ENCODE data around the gene CENPT. TPM values are rescaled to one million over a fixed set of nuclear protein-coding genes. Genes with fewer than 3 reads are reported as not detected.

The CENPT gene
- total and polyA plus RNA-seq, 2 of the 13 experiments (the other 11 are each of a cell fraction or from before 2014, with no cell fraction given), result 40.9 to 43.3 TPM

- TF ChIP-seq ARID5B (CRISPR knock-in tag; IDR thresholded peaks at IDR 0.05) (peak; percentile 71; the same call in 1 of the 2 replicates), ERF (CRISPR knock-in tag; IDR thresholded peaks at IDR 0.05) (0 out of 2 replicates have a peak, but pooled peaks have one; percentile 36), MXI1 (IDR thresholded peaks at IDR 0.05; ENCODE audit: borderline replicate concordance, low read depth, low read length) (peak; percentile 98), MAFF (IDR thresholded peaks at IDR 0.05; ENCODE audit: low read depth, low read length) (peak; percentile 48; the same call in 1 of the 2 replicates), PRDM10 (CRISPR knock-in tag; IDR thresholded peaks at IDR 0.05; ENCODE audit: low read depth) (0 out of 2 replicates have a peak, but pooled peaks have one; percentile 13), RFX3 (CRISPR knock-in tag; IDR thresholded peaks at IDR 0.05) (peak; percentile 93), ZNF225 (CRISPR knock-in tag; IDR thresholded peaks at IDR 0.05) (no peak), NBN (conservative IDR thresholded peaks at IDR 0.05) (no peak), IRF2 (CRISPR knock-in tag; IDR thresholded peaks at IDR 0.05) (peak; percentile 55), ELF1 (CRISPR knock-in tag; IDR thresholded peaks at IDR 0.05) (no peak), CREB1 (IDR thresholded peaks at IDR 0.05) (peak; percentile 50), CREB1 (CRISPR knock-in tag; IDR thresholded peaks at IDR 0.05) (peak; percentile 77), POGZ (CRISPR knock-in tag; IDR thresholded peaks at IDR 0.05) (no peak), IKZF4 (CRISPR knock-in tag; IDR thresholded peaks at IDR 0.05; ENCODE audit: borderline replicate concordance, low read depth, not compliant biosample characterization) (no peak), POLR2A (IDR thresholded peaks at IDR 0.05; ENCODE audit: insufficient read depth in 1 of 2, low read depth in 2 of 2, low read length in 2 of 2) (peak in 1 of 2 experiments; percentile 51; a peak in 1 of 4 replicates), KAT8 (CRISPR knock-in tag; IDR thresholded peaks at IDR 0.05) (0 out of 2 replicates have a peak, but pooled peaks have one; percentile 26), HNF4G (IDR thresholded peaks at IDR 0.05; ENCODE audit: borderline replicate concordance, low read depth, low read length) (peak; percentile 54; the same call in 1 of the 2 replicates), HNF4G (CRISPR knock-in tag; IDR thresholded peaks at IDR 0.05; ENCODE audit: borderline replicate concordance, low read depth) (no peak), ZNF468 (CRISPR knock-in tag; IDR thresholded peaks at IDR 0.05) (no peak), ZNF546 (CRISPR knock-in tag; conservative IDR thresholded peaks at IDR 0.05) (no peak), ZNF230 (CRISPR knock-in tag; IDR thresholded peaks at IDR 0.05) (no peak), ZNF547 (CRISPR knock-in tag; IDR thresholded peaks at IDR 0.05) (peak; percentile 47; the same call in 1 of the 2 replicates), MIER2 (CRISPR knock-in tag; IDR thresholded peaks at IDR 0.05) (peak; percentile 40; the same call in 1 of the 2 replicates), BRCA1 (CRISPR knock-in tag; IDR thresholded peaks at IDR 0.05) (no peak), ZNF124 (CRISPR knock-in tag; IDR thresholded peaks at IDR 0.05) (no peak), ZNF589 (CRISPR knock-in tag; conservative IDR thresholded peaks at IDR 0.05) (no peak)
Measured at GRCh38 chr16:67857547-67858233, 10.2 kb upstream of the CENPT start (continued).
